HepG2 (cell line): ENCODE data around the gene CRYAB. TPM values are rescaled to one million over a fixed set of nuclear protein-coding genes. Genes with fewer than 3 reads are reported as not detected.
A peak's percentile ranks its signal among the peaks of the same experiment; 100 is the strongest.

Experiments
- ATF7-NPFF ChIP-seq: sonication (generic); formaldehyde crosslinking; IDR thresholded peaks from 2 replicates; pipeline ENCODE4 v1.8.1; 2023; ENCODE audit warnings: mild to moderate bottlenecking, low read depth, missing genetic modification reagents, moderate library complexity
- CREBL2 ChIP-seq: sonication (generic); formaldehyde crosslinking; IDR thresholded peaks from 2 replicates; pipeline ENCODE4 v1.8.1; 2023; ENCODE audit warnings: missing genetic modification reagents, mild to moderate bottlenecking, borderline replicate concordance
- MTA1 ChIP-seq: sonication (generic); formaldehyde crosslinking; IDR thresholded peaks from 2 replicates; pipeline ENCODE4 v1.4.0; 2020; ENCODE audit warnings: missing genetic modification reagents, mild to moderate bottlenecking, borderline replicate concordance
- NONO ChIP-seq, 2 experiments: fragments of 450-650 bp in 1 of 2; sonication (generic) in 1 of 2; formaldehyde crosslinking in 1 of 2; IDR thresholded peaks in 1 of 2; conservative IDR thresholded peaks in 1 of 2; 2 replicates each; pipeline versions ENCODE4 v1.6.1 to v1.8.0; 2017 to 2022; ENCODE audit warnings: mild to moderate bottlenecking in 1 of 2, missing genetic modification reagents in 1 of 2, moderate library complexity in 1 of 2
- NR2C2 ChIP-seq: sonication (generic); formaldehyde crosslinking; IDR thresholded peaks from 2 replicates; pipeline ENCODE4 v1.4.0; 2020; ENCODE audit warnings: missing genetic modification reagents, mild to moderate bottlenecking, moderate library complexity, borderline replicate concordance
- RBAK ChIP-seq: sonication (generic); formaldehyde crosslinking; IDR thresholded peaks from 2 replicates; pipeline ENCODE4 v1.5.1; 2020; ENCODE audit warnings: mild to moderate bottlenecking, missing genetic modification reagents
- RNF219 ChIP-seq: sonication (generic); formaldehyde crosslinking; IDR thresholded peaks from 2 replicates; pipeline ENCODE4 v1.5.0; 2020; ENCODE audit warnings: mild to moderate bottlenecking, missing genetic modification reagents
- TBP ChIP-seq: sonication (generic); formaldehyde crosslinking; IDR thresholded peaks from 2 replicates; pipeline ENCODE4 v1.5.0; 2020; ENCODE audit warnings: missing genetic modification reagents
- TBX2 ChIP-seq: sonication (generic); formaldehyde crosslinking; IDR thresholded peaks from 2 replicates; pipeline ENCODE4 v1.5.0; 2020; ENCODE audit warnings: missing genetic modification reagents, mild to moderate bottlenecking, borderline replicate concordance
- ZBTB20 ChIP-seq: sonication (generic); formaldehyde crosslinking; IDR thresholded peaks from 2 replicates; pipeline ENCODE4 v1.8.1; 2023; ENCODE audit warnings: missing genetic modification reagents, low read depth, mild to moderate bottlenecking, borderline replicate concordance
- ZNF138 ChIP-seq: sonication (generic); formaldehyde crosslinking; IDR thresholded peaks from 2 replicates; pipeline ENCODE4 v1.5.0; 2020; ENCODE audit warnings: mild to moderate bottlenecking, low read depth, missing genetic modification reagents
- ZNF205 ChIP-seq: IDR thresholded peaks from 2 replicates; pipeline ENCODE4 v1.6.1; 2018; ENCODE audit warnings: missing biosample characterization, missing genetic modification reagents
- ZNF282 ChIP-seq: fragments of 450-650 bp; IDR thresholded peaks from 2 replicates; pipeline ENCODE4 v1.6.1; 2018; ENCODE audit not compliant: partially characterized antibody
- ZNF567 ChIP-seq: sonication (generic); formaldehyde crosslinking; IDR thresholded peaks from 2 replicates; pipeline ENCODE4 v1.8.1; 2023; ENCODE audit warnings: mild to moderate bottlenecking, missing genetic modification reagents, borderline replicate concordance
- ZSCAN29 ChIP-seq: sonication (generic); formaldehyde crosslinking; conservative IDR thresholded peaks from 2 replicates; pipeline ENCODE4 v1.4.0; 2020; ENCODE audit warnings: mild to moderate bottlenecking, missing genetic modification reagents
- polyA plus RNA-seq, 8 experiments: library from polyadenylated mRNA; depleted of rRNA in 3 of 8; stranded (reverse) in 7 of 8; unstranded in 1 of 8; fragments of >200 nt; fragmentation: Illumina TruSeq in 4 of 8; extraction: Trizol in 4 of 8; gene quantifications; 2 replicates each; pipeline versions ENCODE4 v1.2.1 to v1.2.3, GENCODE V29; 2011 to 2016; ENCODE audit warnings: low read depth in 4 of 8, missing spikeins in 1 of 8, mixed read lengths in 1 of 8; ENCODE audit not compliant: insufficient read depth in 1 of 8
- total RNA-seq, 5 experiments: library from RNA; depleted of rRNA; stranded (reverse); fragments of >200 nt; fragmentation: Illumina TruSeq; extraction: Trizol; gene quantifications; 2 replicates each; pipeline ENCODE4 v1.2.3, GENCODE V29; 2016; ENCODE audit warnings: low read depth in 1 of 5
- TF ChIP-seq, protein P1 (sequence below): IDR thresholded peaks from 2 replicates; pipeline ENCODE4 v1.6.1; 2018; ENCODE audit warnings: missing genetic modification reagents, mild to moderate bottlenecking, missing compliant biosample characterization
- TF ChIP-seq, protein P2 (sequence below): sonication (generic); formaldehyde crosslinking; conservative IDR thresholded peaks from 2 replicates; pipeline ENCODE4 v1.8.0; 2022; ENCODE audit warnings: missing genetic modification reagents
- TF ChIP-seq, protein P3 (sequence below): sonication (generic); formaldehyde crosslinking; IDR thresholded peaks from 2 replicates; pipeline ENCODE4 v1.4.0; 2020; ENCODE audit warnings: mild to moderate bottlenecking, low read depth, missing genetic modification reagents
- TF ChIP-seq, protein P4 (sequence below), 2 experiments: sonication (generic) in 1 of 2; formaldehyde crosslinking in 1 of 2; IDR thresholded peaks; 2 replicates each; pipeline versions ENCODE4 v1.4.0 to v1.6.1; 2018 to 2020; ENCODE audit warnings: missing genetic modification reagents in 2 of 2, borderline replicate concordance in 1 of 2, low read depth in 1 of 2, mild to moderate bottlenecking in 1 of 2, missing biosample characterization in 1 of 2

Gene CRYAB
- total and polyA plus RNA-seq, 2 of the 13 experiments (the other 11 are each of a cell fraction or from before 2014, with no cell fraction given): 0.55 to 1.1 TPM

DNA sequence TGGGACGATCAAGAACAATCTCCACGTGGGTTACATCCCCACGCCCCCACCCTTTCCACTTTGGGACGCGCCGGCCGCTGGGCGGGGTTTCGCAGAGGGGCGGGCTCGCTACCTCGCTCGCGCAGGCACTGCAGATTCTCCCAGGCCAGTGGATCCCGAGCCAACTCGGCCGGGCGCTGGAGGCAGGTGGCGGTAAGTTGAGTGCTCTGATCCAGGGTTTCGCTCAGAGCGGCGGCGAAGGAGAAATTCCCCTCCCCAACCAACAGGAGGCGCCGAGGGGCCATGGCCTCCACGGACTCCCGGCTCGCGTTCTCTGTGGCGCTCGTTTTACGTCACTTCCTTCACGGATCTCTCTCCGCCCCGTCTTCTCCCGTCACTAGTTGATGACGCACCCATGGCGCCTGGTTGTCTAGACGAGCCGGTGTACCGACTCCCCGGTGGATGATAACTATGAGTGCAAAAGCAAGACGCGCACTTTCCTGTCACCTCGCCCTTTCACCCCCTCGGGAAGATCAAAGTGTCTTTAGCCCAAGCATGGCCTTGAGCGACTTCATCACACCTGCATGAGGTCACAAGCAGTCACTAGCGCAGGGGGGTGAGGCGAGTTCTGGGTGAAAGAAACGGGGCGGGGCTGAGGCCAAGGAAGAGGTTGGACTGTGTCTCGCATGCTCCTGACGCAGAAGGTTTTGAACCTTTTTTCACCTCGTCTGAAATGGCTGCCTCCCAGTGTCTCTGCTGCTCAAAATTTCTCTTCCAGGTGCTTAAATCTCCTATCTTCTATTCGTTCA is 32.5 kb downstream of the CRYAB start, which contains the start of the genes CFAP68 and FDXACB1 (continued):
- TF ChIP-seq ZSCAN29 (CRISPR knock-in tag) (peak; percentile 87), TBX2 (peak; percentile 93), CREBL2 (CRISPR knock-in tag) (no peak), ATF7-NPFF (CRISPR knock-in tag) (peak; percentile 63; the same call in 1 of the 2 replicates), ZNF138 (CRISPR knock-in tag) (no peak; the same call in 1 of the 2 replicates), NR2C2 (CRISPR knock-in tag) (peak; percentile 88), ZNF567 (peak; percentile 73; the same call in 1 of the 2 replicates), RBAK (no peak), ZNF205 (CRISPR knock-in tag) (no peak; the same call in 1 of the 2 replicates), MTA1 (peak; percentile 81; the same call in 1 of the 2 replicates), ZNF282 (no peak), RNF219 (no peak), TBP (CRISPR knock-in tag) (0 out of 2 replicates have a peak, but pooled peaks have one; percentile 52), NONO (IDR thresholded peaks at IDR 0.05) (no peak), NONO (CRISPR knock-in tag; conservative IDR thresholded peaks at IDR 0.05) (peak; percentile 70), ZBTB20 (CRISPR knock-in tag) (peak; percentile 57)
- TF ChIP-seq, protein P1, sequence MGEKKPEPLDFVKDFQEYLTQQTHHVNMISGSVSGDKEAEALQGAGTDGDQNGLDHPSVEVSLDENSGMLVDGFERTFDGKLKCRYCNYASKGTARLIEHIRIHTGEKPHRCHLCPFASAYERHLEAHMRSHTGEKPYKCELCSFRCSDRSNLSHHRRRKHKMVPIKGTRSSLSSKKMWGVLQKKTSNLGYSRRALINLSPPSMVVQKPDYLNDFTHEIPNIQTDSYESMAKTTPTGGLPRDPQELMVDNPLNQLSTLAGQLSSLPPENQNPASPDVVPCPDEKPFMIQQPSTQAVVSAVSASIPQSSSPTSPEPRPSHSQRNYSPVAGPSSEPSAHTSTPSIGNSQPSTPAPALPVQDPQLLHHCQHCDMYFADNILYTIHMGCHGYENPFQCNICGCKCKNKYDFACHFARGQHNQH (CRISPR knock-in tag): peak; percentile 79
- TF ChIP-seq, protein P2, sequence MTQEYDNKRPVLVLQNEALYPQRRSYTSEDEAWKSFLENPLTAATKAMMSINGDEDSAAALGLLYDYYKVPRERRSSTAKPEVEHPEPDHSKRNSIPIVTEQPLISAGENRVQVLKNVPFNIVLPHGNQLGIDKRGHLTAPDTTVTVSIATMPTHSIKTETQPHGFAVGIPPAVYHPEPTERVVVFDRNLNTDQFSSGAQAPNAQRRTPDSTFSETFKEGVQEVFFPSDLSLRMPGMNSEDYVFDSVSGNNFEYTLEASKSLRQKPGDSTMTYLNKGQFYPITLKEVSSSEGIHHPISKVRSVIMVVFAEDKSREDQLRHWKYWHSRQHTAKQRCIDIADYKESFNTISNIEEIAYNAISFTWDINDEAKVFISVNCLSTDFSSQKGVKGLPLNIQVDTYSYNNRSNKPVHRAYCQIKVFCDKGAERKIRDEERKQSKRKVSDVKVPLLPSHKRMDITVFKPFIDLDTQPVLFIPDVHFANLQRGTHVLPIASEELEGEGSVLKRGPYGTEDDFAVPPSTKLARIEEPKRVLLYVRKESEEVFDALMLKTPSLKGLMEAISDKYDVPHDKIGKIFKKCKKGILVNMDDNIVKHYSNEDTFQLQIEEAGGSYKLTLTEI: no peak
- TF ChIP-seq, protein P3, sequence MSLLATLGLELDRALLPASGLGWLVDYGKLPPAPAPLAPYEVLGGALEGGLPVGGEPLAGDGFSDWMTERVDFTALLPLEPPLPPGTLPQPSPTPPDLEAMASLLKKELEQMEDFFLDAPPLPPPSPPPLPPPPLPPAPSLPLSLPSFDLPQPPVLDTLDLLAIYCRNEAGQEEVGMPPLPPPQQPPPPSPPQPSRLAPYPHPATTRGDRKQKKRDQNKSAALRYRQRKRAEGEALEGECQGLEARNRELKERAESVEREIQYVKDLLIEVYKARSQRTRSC (CRISPR knock-in tag): peak; percentile 72; the same call in 1 of the 2 replicates
- TF ChIP-seq, protein P4, sequence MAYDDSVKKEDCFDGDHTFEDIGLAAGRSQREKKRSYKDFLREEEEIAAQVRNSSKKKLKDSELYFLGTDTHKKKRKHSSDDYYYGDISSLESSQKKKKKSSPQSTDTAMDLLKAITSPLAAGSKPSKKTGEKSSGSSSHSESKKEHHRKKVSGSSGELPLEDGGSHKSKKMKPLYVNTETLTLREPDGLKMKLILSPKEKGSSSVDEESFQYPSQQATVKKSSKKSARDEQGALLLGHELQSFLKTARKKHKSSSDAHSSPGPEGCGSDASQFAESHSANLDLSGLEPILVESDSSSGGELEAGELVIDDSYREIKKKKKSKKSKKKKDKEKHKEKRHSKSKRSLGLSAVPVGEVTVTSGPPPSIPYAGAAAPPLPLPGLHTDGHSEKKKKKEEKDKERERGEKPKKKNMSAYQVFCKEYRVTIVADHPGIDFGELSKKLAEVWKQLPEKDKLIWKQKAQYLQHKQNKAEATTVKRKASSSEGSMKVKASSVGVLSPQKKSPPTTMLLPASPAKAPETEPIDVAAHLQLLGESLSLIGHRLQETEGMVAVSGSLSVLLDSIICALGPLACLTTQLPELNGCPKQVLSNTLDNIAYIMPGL (CRISPR knock-in tag; IDR thresholded peaks at IDR 0.05; ENCODE audit: borderline replicate concordance in 1 of 2, low read depth in 1 of 2): peak; percentile 95 to 97
